Activated naive CD8-positive, alpha-beta T cell treated with anti-CD3 and anti-CD28 coated beads, Interleukin-2, amount 50 U/mL, for 24 hours (primary cell): ENCODE measurements around the gene UBAP2.
"Not testable (repeated sequence)": the region's sequence is repeated elsewhere in the genome, so short reads cannot be mapped to it uniquely, and the experiment has no call there.

Experiments used
- ATAC-seq: fragments of 150-1000 bp; cut with Tn5 transposase; one replicate; pipeline ENCODE4 v1.10.0; 2021
- DNase-seq: peaks from one replicate; pipeline ENCODE4 v3.0.0; 2021
- H3K27ac Mint-ChIP-seq: one replicate; pipeline ENCODE4 v1.8.0; 2021; ENCODE audit warnings: mild to moderate bottlenecking, mixed read lengths
- H3K27me3 Mint-ChIP-seq: one replicate; pipeline ENCODE4 v1.8.0; 2021; ENCODE audit warnings: mixed read lengths
- H3K36me3 Mint-ChIP-seq: one replicate; pipeline ENCODE4 v1.8.0; 2021; ENCODE audit warnings: low read depth, mixed read lengths
- H3K4me1 Mint-ChIP-seq: one replicate; pipeline ENCODE4 v1.8.0; 2021; ENCODE audit warnings: mixed read lengths
- H3K4me3 Mint-ChIP-seq: one replicate; pipeline ENCODE4 v1.8.0; 2021; ENCODE audit warnings: mild to moderate bottlenecking, moderate library complexity, mixed read lengths
- H3K9me3 Mint-ChIP-seq: one replicate; pipeline ENCODE4 v1.8.0; 2021; ENCODE audit warnings: mixed read lengths

UBAP2 gene

DNA sequence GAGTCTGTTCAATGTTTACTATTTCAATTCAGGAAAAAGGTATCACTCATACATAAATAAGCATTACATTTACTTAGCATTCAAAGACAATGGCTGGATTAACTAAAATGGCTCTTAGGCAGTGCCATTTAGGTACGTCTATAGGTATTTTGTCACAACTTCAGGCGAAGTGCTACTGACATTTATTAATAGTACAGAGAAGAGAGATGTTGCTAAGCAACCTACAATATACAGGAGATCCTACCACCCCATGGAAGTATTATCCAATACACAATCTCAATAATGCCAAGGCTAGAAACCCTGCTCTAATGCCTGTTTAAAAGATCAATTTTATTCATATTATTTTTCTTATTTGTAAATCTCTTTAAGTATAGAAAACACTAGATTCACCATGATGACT, 76.0 kb downstream of the UBAP2 start:
- peaks cover 38% of the 10 kb centered on the region for H3K36me3 Mint-ChIP-seq
- ATAC-seq (no peak), DNase-seq (no peak)
- no peaks in the 10 kb centered on the region for H3K27me3 Mint-ChIP-seq
- no peak overlapping the region for H3K27ac Mint-ChIP-seq
- H3K4me1 Mint-ChIP-seq: no peaks in the 10 kb centered on the region
- H3K9me3 Mint-ChIP-seq: no peaks in the 10 kb centered on the region
- no peak overlapping the region for H3K4me3 Mint-ChIP-seq

DNA sequence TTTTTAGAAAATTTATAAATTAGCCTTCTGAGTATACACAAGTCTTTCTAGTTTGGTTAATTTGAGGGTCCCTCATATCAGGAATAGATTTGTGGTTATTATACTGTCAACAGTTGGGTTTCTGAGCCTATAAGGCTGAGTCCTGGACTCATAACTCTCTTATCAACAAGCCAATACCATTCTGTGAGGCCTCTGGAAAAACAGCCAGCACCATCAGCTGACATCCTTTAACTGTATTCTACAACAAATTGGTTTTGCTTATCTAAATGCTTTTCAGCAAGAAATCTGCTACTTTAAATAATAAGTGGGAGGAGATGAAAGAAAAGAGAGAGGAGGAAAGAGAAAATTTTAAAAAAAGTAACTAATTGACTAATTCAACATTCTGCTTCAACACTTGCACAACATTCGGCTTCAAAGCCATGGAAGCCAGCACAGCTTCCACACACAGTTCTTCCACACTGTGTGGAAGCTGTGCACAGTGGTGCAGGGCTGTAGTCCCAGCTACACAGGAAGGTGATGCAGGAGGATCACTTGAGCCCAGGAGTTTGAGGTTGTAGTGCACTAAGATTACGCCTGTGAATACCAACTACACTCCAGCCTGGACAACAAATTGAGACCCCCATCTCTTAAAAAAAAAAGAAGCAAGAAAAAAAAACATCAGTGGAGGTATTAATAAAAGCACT, 84.5 kb downstream of the UBAP2 start:
- Mint-ChIP-seq H3K27ac (no peak overlapping the region), H3K27me3 (no peaks in the 10 kb centered on the region), H3K9me3 (no peaks in the 10 kb centered on the region), H3K4me3 (no peak overlapping the region), H3K36me3 (peaks cover 43% of the 10 kb centered on the region), H3K4me1 (peaks cover 3% of the 10 kb centered on the region)
- ATAC-seq (no peak), DNase-seq (no peak)

GRCh38 chr9:33962468-33962867, 86.2 kb downstream of the UBAP2 start:
- not testable (repeated sequence) for H3K9me3 Mint-ChIP-seq, DNase-seq, H3K4me3 Mint-ChIP-seq, H3K27ac Mint-ChIP-seq, ATAC-seq, H3K4me1 Mint-ChIP-seq, H3K27me3 Mint-ChIP-seq
- H3K36me3 Mint-ChIP-seq: peaks cover 39% of the 10 kb centered on the region

DNA sequence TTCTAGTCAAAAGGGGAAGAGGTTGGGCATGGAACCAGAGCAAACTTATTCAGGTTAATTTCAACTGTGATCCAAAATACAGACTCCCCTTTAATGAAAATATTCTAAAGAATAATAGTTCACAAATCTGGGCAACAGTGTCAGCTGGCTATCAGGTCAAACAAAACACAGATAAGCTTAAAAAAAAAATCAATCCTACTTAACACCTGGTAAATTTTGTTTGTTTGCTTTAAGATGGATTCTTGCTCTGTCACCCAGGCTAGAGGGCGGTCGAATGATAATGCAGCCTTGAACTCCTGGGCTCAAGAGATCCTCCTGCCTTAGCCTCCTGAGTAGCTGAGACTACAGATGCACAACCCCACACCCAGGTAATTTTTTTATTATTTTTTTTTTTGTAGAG, 89.0 kb downstream of the UBAP2 start:
- no peak for DNase-seq
- Mint-ChIP-seq H3K36me3 (peaks cover 42% of the 10 kb centered on the region), H3K27me3 (no peaks in the 10 kb centered on the region), H3K4me3 (no peak overlapping the region), H3K27ac (no peak overlapping the region), H3K4me1 (peaks cover 3% of the 10 kb centered on the region), H3K9me3 (no peaks in the 10 kb centered on the region)
- ATAC-seq: no peak

DNA sequence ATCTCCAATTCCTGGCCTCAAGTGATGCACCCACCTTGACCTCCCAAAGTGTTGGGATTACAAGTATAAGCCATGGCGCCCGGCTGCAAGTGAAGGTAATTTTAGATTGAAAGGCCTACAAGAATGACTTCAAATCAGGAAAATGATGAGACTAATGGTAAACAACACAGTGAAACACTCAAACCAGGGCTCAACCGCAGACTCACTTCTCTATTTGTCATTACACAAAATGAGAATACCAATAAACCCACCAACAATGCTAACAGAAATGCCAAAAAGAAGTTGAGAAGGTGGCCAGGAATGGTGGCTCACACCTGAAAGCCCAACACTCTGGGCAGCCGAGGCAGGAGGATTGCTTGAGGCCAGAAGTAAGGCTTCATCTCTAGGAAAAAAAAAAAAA, 92.1 kb downstream of the UBAP2 start:
- ATAC-seq: no peak
- Mint-ChIP-seq H3K27ac (peak overlapping the region; percentile 4), H3K36me3 (peaks cover 52% of the 10 kb centered on the region), H3K27me3 (no peaks in the 10 kb centered on the region), H3K4me1 (no peaks in the 10 kb centered on the region), H3K9me3 (no peaks in the 10 kb centered on the region), H3K4me3 (no peak overlapping the region)
- no peak for DNase-seq

DNA sequence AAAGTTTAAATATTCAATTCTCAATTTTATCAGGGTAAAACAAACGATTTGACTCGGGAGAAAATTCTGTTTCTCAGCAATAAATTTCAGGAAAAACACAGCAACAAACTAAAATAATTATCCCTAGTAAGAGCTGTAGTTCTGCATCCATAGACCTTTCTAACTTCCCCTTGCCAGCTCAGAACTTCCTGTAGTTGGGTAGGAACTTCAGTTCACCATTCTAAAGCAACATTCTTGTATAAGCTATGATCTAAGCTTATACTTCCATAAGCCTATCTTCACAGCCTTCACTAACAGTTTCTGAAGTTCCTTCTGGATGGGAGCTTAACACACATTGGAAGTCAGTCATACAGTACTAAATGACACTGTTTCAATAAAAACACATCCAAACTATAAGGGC, 96.6 kb downstream of the UBAP2 start:
- Mint-ChIP-seq H3K9me3 (no peaks in the 10 kb centered on the region), H3K36me3 (peaks cover 59% of the 10 kb centered on the region), H3K4me1 (peaks cover 2% of the 10 kb centered on the region)

GRCh38 chr9:33950371-33950770, 98.3 kb downstream of the UBAP2 start:
- no peaks in the 10 kb centered on the region for H3K27me3 Mint-ChIP-seq
- no peak for ATAC-seq
- no peaks in the 10 kb centered on the region for H3K9me3 Mint-ChIP-seq
- H3K4me3 Mint-ChIP-seq: no peak overlapping the region
- H3K36me3 Mint-ChIP-seq: peaks cover 62% of the 10 kb centered on the region
- peaks cover 2% of the 10 kb centered on the region for H3K4me1 Mint-ChIP-seq
- DNase-seq: no peak
- no peak overlapping the region for H3K27ac Mint-ChIP-seq

More for the DNA sequence above, 96.6 kb downstream of the UBAP2 start:
- Mint-ChIP-seq H3K4me3 (no peak overlapping the region), H3K27ac (no peak overlapping the region), H3K27me3 (no peaks in the 10 kb centered on the region)
- ATAC-seq (no peak), DNase-seq (no peak)

DNA sequence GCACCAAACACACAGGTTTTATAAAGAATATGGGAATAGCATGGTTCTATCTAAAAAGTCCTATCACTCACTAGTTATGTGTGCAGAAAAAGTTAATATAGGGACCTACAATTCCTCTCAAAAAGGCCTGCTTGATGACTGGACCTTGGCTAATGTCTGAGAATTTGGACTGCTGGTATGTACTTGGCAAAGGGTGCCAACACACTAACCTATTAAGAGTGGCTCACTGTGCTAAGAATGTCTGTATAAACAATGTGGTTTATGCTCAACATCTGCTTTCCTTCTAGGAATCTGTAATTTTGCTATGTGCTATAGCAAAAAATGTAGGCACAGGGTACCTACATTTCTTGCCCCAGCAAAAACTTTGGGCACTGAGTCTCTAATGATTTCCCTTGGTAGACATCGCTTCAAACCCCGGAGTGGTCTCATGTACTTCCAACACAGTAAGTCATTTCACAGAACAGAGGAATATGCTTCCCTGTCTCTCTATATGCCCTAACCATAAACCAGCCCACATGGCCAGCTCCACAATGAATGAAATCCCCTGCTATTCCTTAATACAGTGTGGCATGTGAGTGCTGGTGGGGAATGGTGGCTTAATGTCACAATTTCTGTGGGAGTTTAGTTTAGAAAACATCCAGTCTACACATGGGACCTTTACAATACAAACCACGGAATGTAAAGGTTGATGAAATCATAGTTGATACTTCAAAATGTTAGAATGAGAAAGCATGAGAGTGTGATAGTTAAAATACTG, 101.7 kb downstream of the UBAP2 start:
- Mint-ChIP-seq H3K27ac (no peak overlapping the region), H3K36me3 (peaks cover 64% of the 10 kb centered on the region)

GRCh38 chr9:33943389-33943788, 105.3 kb downstream of the UBAP2 start:
- ATAC-seq (no peak), DNase-seq (no peak)
- H3K4me1 Mint-ChIP-seq: peaks cover 2% of the 10 kb centered on the region
- no peak overlapping the region for H3K27ac Mint-ChIP-seq
- peaks cover 58% of the 10 kb centered on the region for H3K36me3 Mint-ChIP-seq
- no peaks in the 10 kb centered on the region for H3K9me3 Mint-ChIP-seq
- H3K27me3 Mint-ChIP-seq: no peaks in the 10 kb centered on the region
- H3K4me3 Mint-ChIP-seq: no peak overlapping the region

More for the DNA sequence above, 101.7 kb downstream of the UBAP2 start:
- H3K4me1 Mint-ChIP-seq: peaks cover 2% of the 10 kb centered on the region
- H3K4me3 Mint-ChIP-seq: no peak overlapping the region
- no peaks in the 10 kb centered on the region for H3K27me3 Mint-ChIP-seq
- DNase-seq: no peak
- no peak for ATAC-seq
- no peaks in the 10 kb centered on the region for H3K9me3 Mint-ChIP-seq

GRCh38 chr9:33942471-33943083, 106.1 kb downstream of the UBAP2 start:
- Mint-ChIP-seq H3K27ac (no peak overlapping the region), H3K4me3 (no peak overlapping the region), H3K36me3 (peaks cover 52% of the 10 kb centered on the region), H3K9me3 (no peaks in the 10 kb centered on the region), H3K4me1 (peaks cover 2% of the 10 kb centered on the region), H3K27me3 (no peaks in the 10 kb centered on the region)
- DNase-seq (no peak), ATAC-seq (no peak)

GRCh38 chr9:33939924-33940874, 108.5 kb downstream of the UBAP2 start:
- H3K36me3 Mint-ChIP-seq: peaks cover 50% of the 10 kb centered on the region

DNA sequence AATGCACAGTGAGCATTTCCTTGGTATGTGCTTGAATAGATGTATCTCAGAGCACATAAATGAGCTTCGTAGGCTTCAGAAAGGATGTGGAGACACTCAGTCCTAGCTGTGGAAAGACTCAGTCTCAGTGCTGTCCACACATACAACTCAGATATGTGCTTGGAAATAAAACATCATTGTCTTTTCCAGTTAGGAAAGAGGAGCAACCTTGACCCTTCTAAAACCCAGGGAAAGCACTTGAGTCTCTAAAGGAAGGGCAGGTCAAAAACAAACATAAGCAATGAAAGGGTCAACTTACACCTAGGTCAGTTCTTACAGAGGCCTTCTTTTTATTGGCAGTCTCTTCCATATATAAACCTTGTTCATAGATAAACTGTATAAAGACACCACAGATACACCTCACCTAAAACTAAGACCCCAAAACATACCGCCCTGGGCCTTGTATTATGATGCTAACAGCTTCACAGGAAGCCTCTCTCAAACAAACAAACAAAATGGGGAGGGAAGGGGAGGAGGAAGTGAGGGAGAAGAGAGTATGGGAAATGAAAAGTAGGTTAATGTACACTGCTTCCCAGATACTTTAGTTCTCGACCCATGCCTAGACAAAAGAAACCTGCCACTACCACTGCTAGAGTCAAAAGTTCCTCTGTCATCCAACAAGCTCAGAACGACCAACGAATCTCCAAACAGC, 114.4 kb downstream of the UBAP2 start:
- ATAC-seq (no peak), DNase-seq (no peak)
- H3K36me3 Mint-ChIP-seq: peaks cover 49% of the 10 kb centered on the region
- H3K27me3 Mint-ChIP-seq: no peaks in the 10 kb centered on the region
- H3K4me1 Mint-ChIP-seq: no peaks in the 10 kb centered on the region
- H3K9me3 Mint-ChIP-seq: no peaks in the 10 kb centered on the region
- peak overlapping the region; percentile 9 for H3K27ac Mint-ChIP-seq
- no peak overlapping the region for H3K4me3 Mint-ChIP-seq

More at GRCh38 chr9:33939924-33940874, 108.5 kb downstream of the UBAP2 start:
- Mint-ChIP-seq H3K4me1 (no peaks in the 10 kb centered on the region), H3K9me3 (no peaks in the 10 kb centered on the region), H3K27me3 (no peaks in the 10 kb centered on the region), H3K4me3 (no peak overlapping the region), H3K27ac (no peak overlapping the region)
- ATAC-seq (no peak), DNase-seq (no peak)

- Mint-ChIP-seq H3K9me3 (no peaks in the 10 kb centered on the region), H3K4me1 (no peaks in the 10 kb centered on the region), H3K36me3 (peaks cover 53% of the 10 kb centered on the region), H3K27me3 (no peaks in the 10 kb centered on the region), H3K4me3 (no peak overlapping the region), H3K27ac (peak overlapping the region; percentile 38)
- ATAC-seq: no peak
- DNase-seq: no peak
Observed at GRCh38 chr9:33932078-33932807, 116.4 kb downstream of the UBAP2 start.
